Activated T-cell treated with anti-CD3 and anti-CD28 coated beads for 4 hours (primary cell): ENCODE measurements around the gene FOXG1.

Source experiments
- DNase-seq: peaks from one replicate; pipeline ENCODE4 v3.0.0-alpha.2; 2020

The FOXG1 gene

GRCh38 chr14:28777471-28778137, 11.0 kb downstream of the FOXG1 start:
- DNase-seq = no peak

GRCh38 chr14:28778138-28779117, 11.8 kb downstream of the FOXG1 start:
- DNase-seq = no peak

- no peak for DNase-seq
Observed at GRCh38 chr14:28779456-28779855, 12.9 kb downstream of the FOXG1 start.

GRCh38 chr14:28780843-28781820, 14.5 kb downstream of the FOXG1 start:
- DNase-seq = no peak

GRCh38 chr14:28782301-28782700, 15.7 kb downstream of the FOXG1 start:
- DNase-seq = no peak

- no peak for DNase-seq
Observed at GRCh38 chr14:28783664-28784063, 17.1 kb downstream of the FOXG1 start.

GRCh38 chr14:28784096-28785048, 17.8 kb downstream of the FOXG1 start:
- no peak for DNase-seq

GRCh38 chr14:28785096-28785952, 18.7 kb downstream of the FOXG1 start:
- DNase-seq = no peak

GRCh38 chr14:28807518-28807917, 40.9 kb downstream of the FOXG1 start:
- DNase-seq = no peak

- no peak for DNase-seq
Observed at GRCh38 chr14:28813810-28814209, 47.2 kb downstream of the FOXG1 start.
